Trophoblast cell (in vitro differentiated cells and primary cell): ENCODE results near the gene APEX1.

Source experiments
- DNase-seq, 2 donors: peaks; one replicate each; pipeline ENCODE4 v3.0.0-alpha.2; 2016
- H2AFZ ChIP-seq: 2 replicates; pipeline ENCODE4 v1.6.1; 2013; ENCODE audit warnings: low read length, moderate library complexity, mild to moderate bottlenecking; ENCODE audit not compliant: insufficient read depth, poor library complexity
- H2AK5ac ChIP-seq: 2 replicates; pipeline ENCODE4 v1.6.1; 2013; ENCODE audit warnings: mild to moderate bottlenecking, low read length
- H2BK120ac ChIP-seq: 2 replicates; pipeline ENCODE4 v1.6.1; 2013; ENCODE audit warnings: low read length, mild to moderate bottlenecking, moderate library complexity; ENCODE audit not compliant: insufficient read depth, poor library complexity
- H2BK12ac ChIP-seq: 2 replicates; pipeline ENCODE4 v1.6.1; 2013; ENCODE audit warnings: mild to moderate bottlenecking, low read length, moderate library complexity
- H2BK5ac ChIP-seq: 2 replicates; pipeline ENCODE4 v1.6.1; 2013; ENCODE audit warnings: low read length, low read depth, moderate library complexity, mild to moderate bottlenecking; ENCODE audit not compliant: poor library complexity
- H3K14ac ChIP-seq: 2 replicates; pipeline ENCODE4 v1.6.1; 2013; ENCODE audit warnings: mild to moderate bottlenecking, low read length
- H3K18ac ChIP-seq: 2 replicates; pipeline ENCODE4 v1.6.1; 2013; ENCODE audit warnings: mild to moderate bottlenecking, low read length
- H3K23ac ChIP-seq: 2 replicates; pipeline ENCODE4 v1.6.1; 2013; ENCODE audit warnings: low read length
- H3K27ac ChIP-seq: 2 replicates; pipeline ENCODE4 v1.5.1; 2013; ENCODE audit warnings: low read depth, mild to moderate bottlenecking, inconsistent platforms, low read length, moderate library complexity
- H3K27me3 ChIP-seq: 2 replicates; pipeline ENCODE4 v1.6.1; 2013; ENCODE audit warnings: inconsistent platforms, mild to moderate bottlenecking, low read length, moderate library complexity; ENCODE audit not compliant: insufficient read depth
- H3K36me3 ChIP-seq, 2 experiments: 1 replicate in 1 of 2; 2 replicates in 1 of 2; pipeline ENCODE4 v1.6.1; 2013; ENCODE audit warnings: low read length in 2 of 2, mild to moderate bottlenecking in 2 of 2, moderate library complexity in 1 of 2; ENCODE audit not compliant: insufficient read depth in 2 of 2, control insufficient read depth in 1 of 2
- H3K4ac ChIP-seq: 2 replicates; pipeline ENCODE4 v1.6.1; 2013; ENCODE audit warnings: low read depth, mild to moderate bottlenecking, low read length, moderate library complexity
- H3K4me1 ChIP-seq, 2 experiments: 1 replicate in 1 of 2; 2 replicates in 1 of 2; pipeline ENCODE4 v1.6.1; 2013; ENCODE audit warnings: low read length in 2 of 2, mild to moderate bottlenecking in 2 of 2, moderate library complexity in 1 of 2; ENCODE audit not compliant: insufficient read depth in 2 of 2, control insufficient read depth in 1 of 2
- H3K4me2 ChIP-seq: 2 replicates; pipeline ENCODE4 v1.6.1; 2013; ENCODE audit warnings: inconsistent platforms, mild to moderate bottlenecking, low read length, moderate library complexity
- H3K4me3 ChIP-seq: 2 replicates; pipeline ENCODE4 v1.5.1; 2013; ENCODE audit warnings: mild to moderate bottlenecking, low read depth, low read length, inconsistent platforms
- H3K79me1 ChIP-seq: one replicate; pipeline ENCODE4 v1.6.1; 2013; ENCODE audit warnings: low read length
- H3K79me2 ChIP-seq: 2 replicates; pipeline ENCODE4 v1.6.1; 2013; ENCODE audit warnings: low read length, mild to moderate bottlenecking; ENCODE audit not compliant: control insufficient read depth, insufficient read depth, poor library complexity
- H3K9ac ChIP-seq: 2 replicates; pipeline ENCODE4 v1.6.1; 2013; ENCODE audit warnings: mild to moderate bottlenecking, low read length
- H3K9me3 ChIP-seq: 2 replicates; pipeline ENCODE4 v1.6.1; 2013; ENCODE audit warnings: low read depth, mild to moderate bottlenecking, control low read depth, inconsistent platforms, low read length; ENCODE audit not compliant: insufficient read depth
- H4K12ac ChIP-seq: 2 replicates; pipeline ENCODE4 v1.6.1; 2013; ENCODE audit warnings: low read depth, mild to moderate bottlenecking, low read length, moderate library complexity
- H4K8ac ChIP-seq: 2 replicates; pipeline ENCODE4 v1.6.1; 2013; ENCODE audit warnings: low read depth, mild to moderate bottlenecking, low read length, moderate library complexity
- H4K91ac ChIP-seq: one replicate; pipeline ENCODE4 v1.6.1; 2013; ENCODE audit warnings: low read depth, mild to moderate bottlenecking, low read length, moderate library complexity
- WGBS: extraction: QIAGEN DNeasy Blood & Tissue Kit; methylation state at CpG from one replicate; pipeline ENCODE4 v1.1.7; 2013; ENCODE audit warnings: missing lambda C conversion rate; ENCODE audit not compliant: insufficient read length, insufficient coverage; ENCODE audit errors: extremely low coverage; 5-methylcytosine and 5-hydroxymethylcytosine counted together

APEX1 gene

DNA sequence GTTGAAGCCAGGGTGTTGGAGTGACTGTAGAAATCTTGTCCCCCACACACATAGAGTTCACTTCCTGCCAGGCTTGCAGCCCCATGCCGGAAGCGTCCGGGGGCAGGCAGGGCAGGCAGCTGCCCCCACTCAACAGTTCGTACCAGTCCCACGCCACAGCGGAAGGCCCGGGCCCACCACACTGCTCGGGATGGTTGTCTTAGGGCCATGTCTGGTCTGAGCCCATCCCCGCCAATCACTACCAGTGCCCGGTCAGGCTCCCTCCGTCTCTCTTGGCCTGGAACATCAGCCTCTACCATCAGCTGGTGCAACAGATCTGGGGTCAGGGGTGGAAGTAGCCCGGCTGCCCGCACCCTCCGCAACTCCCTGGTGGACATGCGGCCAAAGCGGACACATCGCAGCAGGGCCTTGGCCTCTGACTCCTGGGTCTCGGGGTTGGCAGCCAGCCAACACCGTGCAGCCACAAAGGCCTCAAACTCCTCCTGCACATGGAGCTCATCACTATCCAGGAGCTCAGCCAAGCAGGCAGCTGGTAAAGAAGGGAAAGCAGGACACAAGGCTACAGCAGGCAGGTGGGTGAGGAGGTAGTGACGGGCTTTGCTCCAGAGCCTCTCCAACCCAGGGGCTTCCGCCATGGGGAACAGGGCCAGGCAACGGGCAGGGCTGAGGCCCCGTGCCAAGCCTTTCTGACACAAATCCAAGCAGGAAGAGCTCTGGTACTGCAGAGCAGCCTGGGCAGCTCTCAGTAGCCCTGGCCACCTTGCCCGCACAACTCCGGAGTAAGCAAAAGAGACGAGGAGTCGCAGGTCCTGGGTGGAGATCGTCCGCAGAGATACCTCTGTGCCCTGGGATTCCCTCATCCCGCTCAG lies 25.0 kb upstream of the APEX1 start:
- H4K91ac ChIP-seq: no peak overlapping the region
- no peak for DNase-seq
- no peaks in the 10 kb centered on the region for H3K27me3 ChIP-seq
- H2AK5ac ChIP-seq: no peak overlapping the region
- no peak overlapping the region for H3K4me3 ChIP-seq
- H3K18ac ChIP-seq: no peak overlapping the region
- H3K4ac ChIP-seq: no peak overlapping the region
- no peaks in the 10 kb centered on the region for H3K79me2 ChIP-seq
- H4K12ac ChIP-seq: no peak overlapping the region
- no CpG with 5 or more reads among the region's 30 CpGs for WGBS
- no peak overlapping the region for H3K4me2 ChIP-seq
- no peak overlapping the region for H2BK5ac ChIP-seq
- H3K27ac ChIP-seq: no peak overlapping the region
- H3K9me3 ChIP-seq: peaks cover 3% of the 10 kb centered on the region
- H2BK120ac ChIP-seq: no peak overlapping the region
- H2AFZ ChIP-seq: no peak overlapping the region
- no peak overlapping the region for H3K23ac ChIP-seq
- no peak overlapping the region for H2BK12ac ChIP-seq
- no peak overlapping the region for H3K9ac ChIP-seq
- H3K4me1 ChIP-seq: peaks cover 4 to 6% of the 10 kb centered on the region in 2 experiments
- no peak overlapping the region for H4K8ac ChIP-seq
- no peaks in the 10 kb centered on the region for H3K79me1 ChIP-seq
- H3K36me3 ChIP-seq: no peaks in the 10 kb centered on the region
- no peak overlapping the region for H3K14ac ChIP-seq

DNA sequence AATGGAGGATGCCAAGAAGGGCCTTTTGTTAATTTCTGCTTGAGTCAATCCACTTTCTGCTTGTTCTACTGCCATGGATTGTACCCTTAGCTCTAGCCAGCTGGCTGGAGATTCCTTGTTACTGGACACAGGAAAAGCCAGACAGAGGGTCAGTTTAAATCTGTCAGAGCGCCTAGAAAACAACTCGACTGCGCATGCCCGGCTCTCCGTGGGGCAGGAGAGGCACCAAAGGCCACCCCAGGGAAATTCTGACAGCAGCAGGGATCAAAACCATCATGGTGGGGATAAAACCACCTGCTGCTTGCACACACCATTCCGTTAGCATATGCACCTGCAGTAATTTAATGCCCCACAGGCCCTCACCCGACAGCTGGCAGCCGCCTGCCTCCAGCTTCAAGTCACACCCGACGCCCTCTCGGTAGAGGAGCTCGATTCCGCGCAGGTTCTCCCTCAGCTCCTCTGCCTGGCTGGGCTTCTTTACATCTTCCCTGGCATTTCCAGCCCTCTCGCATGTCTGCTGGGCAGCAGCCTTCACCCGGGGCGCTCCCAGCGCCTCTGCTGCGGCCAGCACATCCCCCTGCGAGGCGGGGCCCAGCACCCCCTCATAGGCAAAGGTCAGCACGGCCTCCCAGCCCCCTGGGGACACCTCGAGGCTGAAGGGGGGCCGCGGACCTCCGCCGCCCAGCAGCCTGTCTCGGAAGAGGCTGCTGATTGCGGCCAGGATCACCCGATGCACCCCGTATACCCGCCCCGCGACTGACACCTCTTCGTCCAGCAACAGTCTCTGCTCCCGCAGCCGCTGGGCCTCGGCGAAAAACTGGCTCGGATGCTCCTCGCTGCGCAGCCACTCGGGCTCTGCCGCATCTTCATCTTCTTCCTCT lies 20.1 kb upstream of the APEX1 start:
- Histone ChIP-seq H3K9ac (no peak overlapping the region), H2AFZ (no peak overlapping the region), H3K27me3 (no peaks in the 10 kb centered on the region), H2BK120ac (no peak overlapping the region), H2BK5ac (no peak overlapping the region), H2AK5ac (no peak overlapping the region), H3K4me1 (no peaks in the 10 kb centered on the region), H3K4me3 (no peak overlapping the region), H3K4ac (no peak overlapping the region), H3K4me2 (peak overlapping the region; percentile 2), H2BK12ac (no peak overlapping the region), H3K36me3 (no peaks in the 10 kb centered on the region), H3K14ac (no peak overlapping the region), H4K91ac (no peak overlapping the region), H3K27ac (no peak overlapping the region), H4K8ac (no peak overlapping the region), H3K18ac (no peak overlapping the region), H3K79me1 (no peaks in the 10 kb centered on the region), H3K9me3 (peaks cover 2% of the 10 kb centered on the region), H4K12ac (no peak overlapping the region), H3K79me2 (no peaks in the 10 kb centered on the region), H3K23ac (no peak overlapping the region)
- no peak for DNase-seq
- no CpG with 5 or more reads among the region's 44 CpGs for WGBS

DNA sequence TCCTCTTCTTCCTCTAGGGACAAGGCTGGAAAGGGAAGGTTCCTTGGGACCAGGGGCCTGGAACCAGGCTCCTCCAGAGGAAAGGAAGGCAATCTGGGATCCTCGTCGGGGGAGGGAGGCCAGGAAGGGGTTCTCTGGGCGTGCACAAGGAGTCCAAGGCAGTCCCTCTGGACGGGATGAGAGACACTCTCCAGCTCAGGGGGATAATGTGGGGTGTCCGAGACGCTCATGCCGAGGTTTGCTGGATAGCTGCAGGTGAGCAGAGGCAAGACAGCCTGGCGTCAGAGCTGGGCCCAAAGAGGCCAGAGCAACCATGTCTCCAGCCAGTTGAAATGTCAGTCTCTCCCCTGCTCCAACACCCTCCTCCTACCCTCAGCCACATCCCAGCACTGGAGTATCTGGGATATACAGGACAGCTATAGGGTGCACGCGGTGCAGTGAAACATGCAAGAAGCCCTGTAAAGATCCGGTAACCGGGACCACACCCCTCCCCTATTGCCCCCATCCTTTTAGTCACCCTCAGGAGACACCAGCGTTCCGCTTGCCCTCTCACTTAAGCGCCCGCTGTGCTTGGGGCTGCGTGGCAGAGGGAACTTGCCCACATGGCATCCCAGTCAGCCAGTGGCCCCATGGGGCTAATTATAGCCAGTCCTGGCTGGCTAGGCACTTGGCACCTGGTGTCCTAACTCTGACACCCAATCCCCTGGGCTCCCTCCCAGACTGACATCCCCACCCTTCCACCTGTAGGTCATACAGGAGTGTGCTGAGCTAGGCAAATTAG lies 19.3 kb upstream of the APEX1 start, which contains the start of gene KLHL33:
Gene KLHL33 (minus strand): TSS at position 585 of the 781 bp plus-strand sequence. CDS start 355 bp downstream, at position 230.
- Histone ChIP-seq H3K79me1 (no peaks in the 10 kb centered on the region), H3K79me2 (no peaks in the 10 kb centered on the region), H2BK5ac (no peak within 1 kb of the TSS), H3K9ac (no peak within 1 kb of the TSS), H4K91ac (no peak within 1 kb of the TSS), H3K27ac (no peak within 1 kb of the TSS), H3K27me3 (no peaks in the 10 kb centered on the region), H3K23ac (peak within 1 kb of the TSS; percentile 18), H3K9me3 (no peaks in the 10 kb centered on the region), H3K4me1 (no peaks in the 10 kb centered on the region), H3K4me3 (no peak within 1 kb of the TSS), H3K14ac (no peak within 1 kb of the TSS), H3K4ac (no peak within 1 kb of the TSS), H2AK5ac (no peak within 1 kb of the TSS), H4K12ac (no peak within 1 kb of the TSS), H3K18ac (no peak within 1 kb of the TSS), H4K8ac (no peak within 1 kb of the TSS), H2BK120ac (no peak within 1 kb of the TSS), H3K36me3 (no peaks in the 10 kb centered on the region), H3K4me2 (peak within 1 kb of the TSS; percentile 2), H2BK12ac (no peak within 1 kb of the TSS), H2AFZ (no peak within 1 kb of the TSS)
- no peak for DNase-seq
- WGBS: no CpG with 5 or more reads among the region's 17 CpGs

DNA sequence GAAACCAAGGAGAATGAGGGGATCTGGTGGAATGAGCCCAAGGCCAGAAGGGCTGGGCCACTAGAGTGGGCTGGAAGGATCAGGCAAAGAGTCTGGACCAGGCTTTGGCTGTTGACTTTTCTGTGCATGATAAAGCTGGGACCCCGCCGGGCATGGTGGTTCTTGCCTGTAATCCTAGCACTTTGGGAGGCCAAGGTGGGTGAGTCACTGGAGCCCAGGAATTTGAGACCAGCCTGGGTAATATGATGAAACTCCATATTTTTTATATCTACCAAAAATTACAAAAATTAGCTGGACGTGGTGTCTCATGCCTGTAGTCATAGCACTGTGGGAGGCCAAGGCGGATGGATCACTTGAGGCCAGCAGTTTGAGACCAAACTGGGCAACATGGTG lies 18.7 kb upstream of the APEX1 start:
- no CpG with 5 or more reads among the region's 4 CpGs for WGBS
- Histone ChIP-seq H3K4me2 (no peak overlapping the region), H3K79me1 (no peaks in the 10 kb centered on the region), H3K23ac (no peak overlapping the region), H4K12ac (no peak overlapping the region), H2AFZ (no peak overlapping the region), H3K4ac (no peak overlapping the region), H3K4me1 (no peaks in the 10 kb centered on the region), H2BK12ac (no peak overlapping the region), H3K27ac (no peak overlapping the region), H4K91ac (no peak overlapping the region), H3K14ac (no peak overlapping the region), H2BK5ac (no peak overlapping the region), H3K18ac (no peak overlapping the region), H3K79me2 (no peaks in the 10 kb centered on the region), H2BK120ac (no peak overlapping the region), H3K36me3 (no peaks in the 10 kb centered on the region), H3K27me3 (no peaks in the 10 kb centered on the region), H3K9ac (no peak overlapping the region), H3K9me3 (no peaks in the 10 kb centered on the region), H4K8ac (no peak overlapping the region), H2AK5ac (no peak overlapping the region), H3K4me3 (no peak overlapping the region)
- no peak for DNase-seq
